ENCODE data around the gene C22orf39.

- no peak for TF ChIP-seq CTCF (IDR thresholded peaks at IDR 0.05)
- no peak for TF ChIP-seq POLR2AphosphoS5 (IDR thresholded peaks at IDR 0.05)
- TF ChIP-seq POLR2A (IDR thresholded peaks at IDR 0.05): no peak
- TF ChIP-seq EP300 (IDR thresholded peaks at IDR 0.05; ENCODE audit: low read depth): no peak
Observed at GRCh38 chr22:19492504-19493174, 45.1 kb upstream of the C22orf39 start.
